Measurements from ENCODE around the gene MAL. TPM values are rescaled to one million over a fixed set of nuclear protein-coding genes. Genes with fewer than 3 reads are reported as not detected.

The MAL gene
- total and polyA plus RNA-seq, 2 of the 8 experiments (the other 6 are each of a cell fraction or from before 2014, with no cell fraction given), result not detected

DNA sequence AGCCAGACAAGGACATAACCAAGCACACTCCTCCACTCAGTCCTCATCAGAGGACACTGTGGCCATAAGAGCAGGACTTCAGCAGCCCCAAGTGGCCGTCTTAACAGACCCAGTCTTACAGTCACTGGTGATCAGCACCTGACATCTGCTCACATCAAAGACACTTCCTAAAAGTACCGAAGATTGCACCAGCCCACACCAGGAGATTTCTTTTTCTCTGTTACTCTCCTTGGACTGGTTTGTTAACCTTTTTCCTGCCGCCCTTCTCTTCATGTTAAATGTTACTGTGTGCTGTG lies 52.0 kb downstream of the MAL start:
- no peak overlapping the region for H3K4ac ChIP-seq (replicated peaks; ENCODE audit: insufficient read length, low read depth, low read length)
- no peak overlapping the region for H3K23ac ChIP-seq (ENCODE audit: insufficient read length)
- TF ChIP-seq TCF12 (IDR thresholded peaks at IDR 0.05; ENCODE audit: low read depth, low read length) (no peak), RAD21 (IDR thresholded peaks at IDR 0.05 in 1 of 2, conservative IDR thresholded peaks at IDR 0.05 in 1 of 2; ENCODE audit: low read depth in 2 of 2, low read length in 2 of 2) (peak; percentile 31 to 35; a peak in 3 of 4 replicates), SUZ12 (IDR thresholded peaks at IDR 0.05; ENCODE audit: low read length) (no peak), HDAC6 (IDR thresholded peaks at IDR 0.05; ENCODE audit: low read depth, low read length) (no peak)
- TF ChIP-seq, protein P1, sequence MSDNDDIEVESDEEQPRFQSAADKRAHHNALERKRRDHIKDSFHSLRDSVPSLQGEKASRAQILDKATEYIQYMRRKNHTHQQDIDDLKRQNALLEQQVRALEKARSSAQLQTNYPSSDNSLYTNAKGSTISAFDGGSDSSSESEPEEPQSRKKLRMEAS (IDR thresholded peaks at IDR 0.05), result no peak
- POLR2A ChIA-PET (ENCODE audit: partially characterized antibody), result no interaction called here
- FAIRE-seq, result no peak
- CTCF ChIA-PET (ENCODE audit: partially characterized antibody), result interaction anchor here (1.0 to 4.6 kb wide), 9 partner anchors 8 to 81 kb away, joined by 3 to 40 read pairs (median 5); no protein-coding TSS in a partner anchor
- no peak overlapping the region for H2BK5ac ChIP-seq (ENCODE audit: low read depth, low read length)
- H3K4me2 ChIP-seq (ENCODE audit: insufficient read depth in 1 of 2, low read depth in 2 of 2, low read length in 2 of 2), result peak overlapping the region; percentile 10 to 73; a peak in 2 of 4 replicates
- no peak overlapping the region for H2BK12ac ChIP-seq (ENCODE audit: low read depth, low read length)
- no peak for DNase-seq (ENCODE audit: low read depth in 1 of 2, low spot score in 2 of 2)
- peak overlapping the region in 3 of 4 experiments; percentile 39 to 68 (median 64); a peak in 3 of 8 replicates for H3K4me3 ChIP-seq (ENCODE audit: extremely low read depth in 1 of 4, insufficient read depth in 2 of 4, low read depth in 3 of 4, low read length in 4 of 4)
- no peak overlapping the region for H2BK15ac ChIP-seq (ENCODE audit: low read length)
- H3K14ac ChIP-seq (ENCODE audit: insufficient read length), result no peak overlapping the region
- no peak overlapping the region for H4K8ac ChIP-seq (ENCODE audit: extremely low read depth, insufficient read depth, low read length)
- no peak overlapping the region for H3K56ac ChIP-seq (replicated peaks; ENCODE audit: insufficient read length, low read depth, low read length)
- H3K4me1 ChIP-seq (replicated peaks in 1 of 4; ENCODE audit: control insufficient read depth in 3 of 4, insufficient read depth in 4 of 4, low read length in 3 of 4), result peaks cover 0 to 8% (median 4%) of the 10 kb centered on the region in 4 experiments; a peak in 5 of 7 replicates
- H2AK5ac ChIP-seq (ENCODE audit: low read depth, low read length), result no peak overlapping the region
- H2BK120ac ChIP-seq (replicated peaks; ENCODE audit: low read depth, low read length), result no peak overlapping the region
- H4K5ac ChIP-seq (ENCODE audit: insufficient read length, low read depth, low read length), result no peak overlapping the region
- no peaks in the 10 kb centered on the region for H3K79me2 ChIP-seq (ENCODE audit: control insufficient read depth in 1 of 2, insufficient read depth in 2 of 2, low read length in 2 of 2)
- no peaks in the 10 kb centered on the region for H4K20me1 ChIP-seq (replicated peaks in 1 of 2; ENCODE audit: control insufficient read depth in 1 of 2, insufficient read depth in 2 of 2, low read length in 2 of 2)
- no peak overlapping the region for H3K9ac ChIP-seq (replicated peaks in 1 of 4; ENCODE audit: extremely low read depth in 1 of 4, low read depth in 3 of 4, low read length in 3 of 4)
- H2BK20ac ChIP-seq (ENCODE audit: low read length), result no peak overlapping the region
- peaks cover 0 to 15% (median 12%) of the 10 kb centered on the region in 4 experiments; a peak in 4 of 7 replicates for H3K27me3 ChIP-seq (replicated peaks in 1 of 4; ENCODE audit: control insufficient read depth in 3 of 4, extremely low read depth in 1 of 4, insufficient read depth in 3 of 4, low read length in 3 of 4)
- H2AFZ ChIP-seq (ENCODE audit: low read length), result 0 out of 2 replicates have a peak overlapping the region, but pooled peaks have one; percentile 65
- H3K9me3 ChIP-seq (ENCODE audit: insufficient read depth in 2 of 2, low read depth in 1 of 2, low read length in 1 of 2), result peaks cover 1 to 26% of the 10 kb centered on the region in 2 experiments; a peak in 2 of 4 replicates
- no peaks in the 10 kb centered on the region for H3K79me1 ChIP-seq (ENCODE audit: low read depth, low read length)
- H4K91ac ChIP-seq (replicated peaks; ENCODE audit: insufficient read length, low read length), result no peak overlapping the region
- H3K23me2 ChIP-seq (ENCODE audit: low read depth, low read length), result 0 out of 2 replicates have a peak, but pooled peaks cover 4% of the 10 kb centered on the region
- H3K36me3 ChIP-seq (ENCODE audit: control insufficient read depth in 2 of 4, insufficient read depth in 4 of 4, low read length in 3 of 4), result no peaks in the 10 kb centered on the region
- H3K18ac ChIP-seq (ENCODE audit: extremely low read depth, low read length), result no peak overlapping the region
- no peak overlapping the region for H3K27ac ChIP-seq (ENCODE audit: low read depth, low read length)
- 81% methylated on average over 3 of the region's 3 CpGs; no CpG with 5 or more reads in 1 of the 2 experiments for WGBS, 2 experiments (ENCODE audit: extremely low coverage in 1 of 2, insufficient coverage in 1 of 2, insufficient read length in 1 of 2, insufficient replicate concordance in 2 of 2, low coverage in 1 of 2, low lambda C conversion rate in 2 of 2, missing lambda C conversion rate in 1 of 2)

All from H1 (cell line).